ENCODE data around the gene IRX4. TPM values are rescaled to one million over a fixed set of nuclear protein-coding genes. Genes with fewer than 3 reads are reported as not detected.

The IRX4 gene
- total RNA-seq, 1 donor from 2014 or later, result not detected

DNA sequence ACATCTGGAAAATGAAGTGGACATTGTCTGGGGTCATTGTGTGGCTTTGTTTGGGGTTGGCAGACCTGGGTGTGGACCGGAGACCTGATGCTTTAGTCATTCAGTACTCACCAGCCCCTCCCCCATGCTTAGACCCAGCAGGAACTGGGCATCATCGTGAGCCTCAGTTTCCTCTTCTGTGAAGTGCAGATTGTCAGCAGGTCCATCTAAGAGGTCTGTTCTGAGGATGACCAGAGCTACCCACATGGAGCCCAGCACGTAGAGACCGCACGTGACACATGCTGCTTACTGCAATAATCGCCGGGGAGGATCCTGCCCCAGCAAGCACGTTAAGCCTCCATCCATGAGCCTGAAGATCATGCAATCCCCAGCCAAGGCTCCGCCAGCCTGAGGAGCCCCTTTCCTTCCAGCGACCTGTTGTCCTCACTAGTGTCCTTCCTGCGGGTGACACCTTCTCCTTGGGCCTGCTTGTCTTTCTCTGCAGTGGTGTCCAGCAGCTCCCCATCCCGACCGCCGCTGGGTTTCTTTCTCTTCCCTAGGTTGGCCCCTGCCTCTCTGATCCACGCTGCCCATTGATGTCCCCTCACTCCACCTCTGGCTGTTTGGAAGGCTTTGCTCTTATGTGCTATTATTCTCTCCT lies 26.7 kb upstream of the IRX4 start:
- no peaks in the 10 kb centered on the region for H3K36me3 Mint-ChIP-seq (ENCODE audit: low read depth)
- DNase-seq (no peak), ATAC-seq (ENCODE audit: low read depth) (no peak)
- H3K27ac Mint-ChIP-seq, result no peak overlapping the region
- ChIA-PET CTCF (no interaction called here), POLR2A (no interaction called here)
- peaks cover 8% of the 10 kb centered on the region for H3K9me3 Mint-ChIP-seq
- no peaks in the 10 kb centered on the region for H3K4me1 Mint-ChIP-seq
- TF ChIP-seq, protein P1, sequence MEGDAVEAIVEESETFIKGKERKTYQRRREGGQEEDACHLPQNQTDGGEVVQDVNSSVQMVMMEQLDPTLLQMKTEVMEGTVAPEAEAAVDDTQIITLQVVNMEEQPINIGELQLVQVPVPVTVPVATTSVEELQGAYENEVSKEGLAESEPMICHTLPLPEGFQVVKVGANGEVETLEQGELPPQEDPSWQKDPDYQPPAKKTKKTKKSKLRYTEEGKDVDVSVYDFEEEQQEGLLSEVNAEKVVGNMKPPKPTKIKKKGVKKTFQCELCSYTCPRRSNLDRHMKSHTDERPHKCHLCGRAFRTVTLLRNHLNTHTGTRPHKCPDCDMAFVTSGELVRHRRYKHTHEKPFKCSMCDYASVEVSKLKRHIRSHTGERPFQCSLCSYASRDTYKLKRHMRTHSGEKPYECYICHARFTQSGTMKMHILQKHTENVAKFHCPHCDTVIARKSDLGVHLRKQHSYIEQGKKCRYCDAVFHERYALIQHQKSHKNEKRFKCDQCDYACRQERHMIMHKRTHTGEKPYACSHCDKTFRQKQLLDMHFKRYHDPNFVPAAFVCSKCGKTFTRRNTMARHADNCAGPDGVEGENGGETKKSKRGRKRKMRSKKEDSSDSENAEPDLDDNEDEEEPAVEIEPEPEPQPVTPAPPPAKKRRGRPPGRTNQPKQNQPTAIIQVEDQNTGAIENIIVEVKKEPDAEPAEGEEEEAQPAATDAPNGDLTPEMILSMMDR (IDR thresholded peaks at IDR 0.05), result no peak
- H3K4me3 Mint-ChIP-seq, result no peak overlapping the region
- intact Hi-C loops (cut with micrococcal nuclease), result no loop called here
- H3K27me3 Mint-ChIP-seq, result peaks cover 3% of the 10 kb centered on the region

DNA sequence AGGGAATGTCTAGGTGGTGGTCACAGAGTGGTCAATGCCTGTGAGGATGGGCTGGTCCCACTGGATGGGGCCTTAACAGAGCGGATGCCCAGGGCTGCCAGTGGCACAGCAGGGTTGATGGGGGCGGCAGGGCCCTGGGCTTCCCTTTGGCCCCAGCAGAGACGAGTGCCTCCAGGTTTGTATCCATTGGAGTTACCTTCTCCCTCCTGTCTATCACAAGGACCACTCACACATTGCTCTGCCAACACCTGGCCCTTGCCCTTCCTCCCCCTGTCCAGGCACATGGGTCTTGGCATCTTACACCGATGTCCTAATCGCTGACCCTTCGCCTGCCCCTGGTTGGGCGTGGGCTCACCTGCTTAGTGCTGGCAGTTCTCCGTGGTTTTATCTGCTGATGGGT lies 26.2 kb upstream of the IRX4 start:
- peaks cover 8% of the 10 kb centered on the region for H3K9me3 Mint-ChIP-seq
- ChIA-PET POLR2A (no interaction called here), CTCF (no interaction called here)
- DNase-seq (no peak), ATAC-seq (ENCODE audit: low read depth) (no peak)
- H3K27me3 Mint-ChIP-seq, result peaks cover 4% of the 10 kb centered on the region
- H3K4me1 Mint-ChIP-seq, result no peaks in the 10 kb centered on the region
- TF ChIP-seq, protein P1 (IDR thresholded peaks at IDR 0.05), result no peak
- no peak overlapping the region for H3K4me3 Mint-ChIP-seq
- intact Hi-C loops (cut with micrococcal nuclease), result no loop called here
- no peaks in the 10 kb centered on the region for H3K36me3 Mint-ChIP-seq (ENCODE audit: low read depth)
- no peak overlapping the region for H3K27ac Mint-ChIP-seq

DNA sequence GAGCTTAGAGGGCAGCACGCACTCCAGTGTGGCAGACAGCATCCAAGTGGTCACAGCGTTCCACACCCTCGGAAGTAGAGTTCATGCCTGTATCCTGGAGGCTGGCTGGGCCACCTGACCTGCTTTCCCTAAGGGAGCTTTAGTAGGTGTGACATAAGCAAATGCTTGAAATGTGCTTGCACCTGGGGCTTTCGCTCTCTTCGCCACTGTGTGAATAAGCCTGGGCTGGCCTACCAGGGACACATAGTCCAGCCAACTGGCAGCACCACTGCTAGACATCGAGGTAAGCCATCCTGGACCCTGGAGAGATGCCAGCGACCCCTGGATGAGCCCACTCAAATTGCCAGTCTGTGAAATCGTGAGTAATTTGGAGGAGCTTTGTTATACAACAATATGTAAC lies 24.9 kb upstream of the IRX4 start:
- ChIA-PET POLR2A (no interaction called here), CTCF (no interaction called here)
- TF ChIP-seq, protein P1 (IDR thresholded peaks at IDR 0.05), result no peak
- no peak overlapping the region for H3K27ac Mint-ChIP-seq
- H3K9me3 Mint-ChIP-seq, result peaks cover 13% of the 10 kb centered on the region
- H3K4me1 Mint-ChIP-seq, result no peaks in the 10 kb centered on the region
- H3K36me3 Mint-ChIP-seq (ENCODE audit: low read depth), result no peaks in the 10 kb centered on the region
- DNase-seq, result no peak
- intact Hi-C loops (cut with micrococcal nuclease), result no loop called here
- H3K27me3 Mint-ChIP-seq, result peaks cover 10% of the 10 kb centered on the region
- no peak for ATAC-seq (ENCODE audit: low read depth)
- no peak overlapping the region for H3K4me3 Mint-ChIP-seq

DNA sequence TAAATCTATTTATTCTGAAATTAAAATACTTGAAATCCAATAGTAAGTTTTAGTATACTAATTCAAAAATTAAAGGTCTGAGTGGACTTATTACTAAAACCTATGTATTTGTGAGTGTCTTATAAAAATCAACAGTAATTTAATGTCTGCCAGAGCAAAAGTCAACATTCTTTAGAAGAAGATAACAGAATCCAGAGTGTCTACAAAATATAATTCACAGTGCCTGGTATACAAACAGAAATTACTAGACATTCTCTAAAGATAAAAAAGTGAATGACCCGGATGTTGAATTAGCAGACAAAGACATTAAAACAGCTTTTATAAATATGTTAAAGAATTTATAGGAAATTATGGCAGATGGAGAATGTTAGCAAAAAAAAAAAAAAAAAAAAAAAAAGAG lies 22.4 kb upstream of the IRX4 start:
- DNase-seq (no peak), ATAC-seq (ENCODE audit: low read depth) (no peak)
- Mint-ChIP-seq H3K4me1 (no peaks in the 10 kb centered on the region), H3K27ac (no peak overlapping the region), H3K27me3 (peaks cover 27% of the 10 kb centered on the region), H3K36me3 (ENCODE audit: low read depth) (no peaks in the 10 kb centered on the region), H3K4me3 (no peak overlapping the region), H3K9me3 (peaks cover 13% of the 10 kb centered on the region)
- POLR2A ChIA-PET, result interaction anchor here (0.6 kb wide), 1 partner anchor 29 kb away, joined by 3 read pairs; no protein-coding TSS in a partner anchor
- intact Hi-C loops (cut with micrococcal nuclease), result no loop called here
- CTCF ChIA-PET, result no interaction called here
- TF ChIP-seq, protein P1 (IDR thresholded peaks at IDR 0.05), result no peak

DNA sequence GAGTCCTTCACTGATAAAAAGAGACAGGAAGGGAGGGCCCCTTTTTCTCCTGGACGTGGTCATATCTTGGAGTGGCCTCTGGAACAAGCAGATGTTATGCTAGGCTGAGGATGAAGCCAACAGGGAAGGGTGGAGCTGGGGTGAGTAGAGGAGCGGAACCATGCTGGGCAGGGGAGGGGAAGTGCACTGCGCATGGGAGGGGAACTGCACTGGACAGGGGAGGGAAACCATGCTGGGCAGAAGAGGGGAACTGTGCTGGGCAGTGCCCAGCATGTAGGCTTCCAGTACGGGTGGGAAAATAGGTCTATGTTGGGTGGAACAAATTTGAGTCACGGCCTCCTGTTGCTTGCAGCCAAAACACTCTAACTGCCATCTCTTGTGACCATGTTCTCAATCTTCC lies 19.3 kb upstream of the IRX4 start:
- ATAC-seq (ENCODE audit: low read depth), result no peak
- TF ChIP-seq, protein P1 (IDR thresholded peaks at IDR 0.05), result no peak
- H3K4me1 Mint-ChIP-seq, result no peaks in the 10 kb centered on the region
- H3K9me3 Mint-ChIP-seq, result peaks cover 13% of the 10 kb centered on the region
- no peak overlapping the region for H3K4me3 Mint-ChIP-seq
- H3K36me3 Mint-ChIP-seq (ENCODE audit: low read depth), result no peaks in the 10 kb centered on the region
- CTCF ChIA-PET, result no interaction called here
- no peak overlapping the region for H3K27ac Mint-ChIP-seq
- DNase-seq, result no peak
- peaks cover 32% of the 10 kb centered on the region for H3K27me3 Mint-ChIP-seq
- intact Hi-C loops (cut with micrococcal nuclease), result no loop called here
- POLR2A ChIA-PET, result no interaction called here
